Activated T-helper 9 cell treated with anti-CD3 and anti-CD28 coated beads, Interleukin-2, amount 50 U/mL, for 16 hours (primary cell): Measurements from ENCODE around the gene GDPGP1.
"Not testable (repeated sequence)": the region's sequence is repeated elsewhere in the genome, so short reads cannot be mapped to it uniquely, and the experiment has no call there.

Experiments used
- DNase-seq: peaks from one replicate; pipeline ENCODE4 v3.0.0-alpha.2; 2020; ENCODE audit warnings: low read depth

Gene GDPGP1

DNA sequence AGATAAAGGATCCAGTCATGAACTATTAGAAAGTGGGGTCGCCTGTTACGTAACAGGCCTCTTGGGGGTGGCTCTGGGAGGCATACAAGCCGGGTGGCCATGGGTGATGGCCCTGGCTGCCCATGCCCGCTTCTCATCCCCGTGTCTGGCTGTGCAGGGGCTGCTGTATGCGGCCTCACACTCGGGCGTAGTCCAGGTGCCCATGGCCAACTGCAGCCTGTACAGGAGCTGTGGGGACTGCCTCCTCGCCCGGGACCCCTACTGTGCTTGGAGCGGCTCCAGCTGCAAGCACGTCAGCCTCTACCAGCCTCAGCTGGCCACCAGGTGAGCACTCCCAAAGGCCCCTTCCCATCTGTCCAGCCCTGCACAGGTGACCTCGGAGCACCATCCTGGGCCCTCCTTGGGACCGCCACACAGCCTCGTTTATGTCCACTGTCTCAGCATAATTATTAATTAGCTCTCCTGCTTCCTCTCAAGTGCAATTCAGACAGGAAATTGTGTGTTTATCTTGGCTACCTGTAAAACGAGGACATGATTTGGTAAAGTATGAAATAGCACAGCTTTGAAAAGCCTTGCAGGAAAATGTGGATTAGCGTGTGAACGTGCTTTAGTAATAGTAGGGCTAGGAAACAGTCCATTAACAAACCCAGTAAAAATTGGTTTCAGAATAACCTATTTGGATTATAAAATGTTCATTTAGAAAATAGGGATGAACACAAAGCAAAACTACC is 8.3 kb upstream of the GDPGP1 start:
- DNase-seq: no peak

- no peak for DNase-seq
Measured at GRCh38 chr15:90227336-90227735, 6.7 kb upstream of the GDPGP1 start.

- DNase-seq: no peak
Measured at GRCh38 chr15:90227816-90228772, 5.9 kb upstream of the GDPGP1 start.

GRCh38 chr15:90228960-90229359 is 5.0 kb upstream of the GDPGP1 start:
- DNase-seq: no peak

DNA sequence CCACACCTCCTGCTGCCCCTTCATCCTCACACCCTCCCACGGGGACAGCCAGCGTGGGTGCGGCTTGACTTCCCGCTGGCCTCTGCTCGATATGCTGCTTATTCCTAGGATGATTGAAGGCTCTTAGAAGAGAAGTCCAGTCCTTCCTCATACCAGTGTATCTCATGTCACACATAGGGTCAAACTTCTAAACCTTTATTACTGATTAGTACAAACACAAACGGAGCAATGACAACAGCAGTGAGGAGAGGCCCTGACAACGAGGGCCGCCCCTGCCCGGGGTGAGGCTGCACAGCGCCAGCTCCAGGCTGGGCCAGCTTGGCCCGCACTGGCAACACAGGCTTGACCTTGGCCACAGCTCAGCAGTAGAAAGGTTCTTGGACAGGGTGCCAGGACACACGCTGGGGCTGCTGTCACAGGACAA is 3.9 kb upstream of the GDPGP1 start:
- no peak for DNase-seq

DNA sequence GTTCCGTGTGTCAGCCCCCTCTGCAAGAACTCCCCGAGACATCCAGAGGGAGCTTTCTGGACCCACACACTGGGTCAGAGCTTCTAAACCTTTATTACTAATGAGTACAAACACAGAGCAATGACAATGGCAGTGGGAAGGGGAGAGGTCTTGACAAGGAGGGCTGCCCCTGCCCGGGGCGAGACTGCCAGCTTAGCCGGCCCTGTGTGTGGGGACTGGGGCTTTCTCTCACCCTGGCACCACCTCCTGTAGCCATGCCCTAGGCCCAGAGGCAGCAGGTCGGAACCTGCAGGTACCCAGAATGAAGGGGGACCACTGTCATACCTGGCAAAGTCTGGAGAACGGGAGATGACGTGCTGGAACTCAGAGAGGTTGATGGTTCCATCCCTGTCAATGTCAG is 3.4 kb upstream of the GDPGP1 start:
- DNase-seq: no peak

DNA sequence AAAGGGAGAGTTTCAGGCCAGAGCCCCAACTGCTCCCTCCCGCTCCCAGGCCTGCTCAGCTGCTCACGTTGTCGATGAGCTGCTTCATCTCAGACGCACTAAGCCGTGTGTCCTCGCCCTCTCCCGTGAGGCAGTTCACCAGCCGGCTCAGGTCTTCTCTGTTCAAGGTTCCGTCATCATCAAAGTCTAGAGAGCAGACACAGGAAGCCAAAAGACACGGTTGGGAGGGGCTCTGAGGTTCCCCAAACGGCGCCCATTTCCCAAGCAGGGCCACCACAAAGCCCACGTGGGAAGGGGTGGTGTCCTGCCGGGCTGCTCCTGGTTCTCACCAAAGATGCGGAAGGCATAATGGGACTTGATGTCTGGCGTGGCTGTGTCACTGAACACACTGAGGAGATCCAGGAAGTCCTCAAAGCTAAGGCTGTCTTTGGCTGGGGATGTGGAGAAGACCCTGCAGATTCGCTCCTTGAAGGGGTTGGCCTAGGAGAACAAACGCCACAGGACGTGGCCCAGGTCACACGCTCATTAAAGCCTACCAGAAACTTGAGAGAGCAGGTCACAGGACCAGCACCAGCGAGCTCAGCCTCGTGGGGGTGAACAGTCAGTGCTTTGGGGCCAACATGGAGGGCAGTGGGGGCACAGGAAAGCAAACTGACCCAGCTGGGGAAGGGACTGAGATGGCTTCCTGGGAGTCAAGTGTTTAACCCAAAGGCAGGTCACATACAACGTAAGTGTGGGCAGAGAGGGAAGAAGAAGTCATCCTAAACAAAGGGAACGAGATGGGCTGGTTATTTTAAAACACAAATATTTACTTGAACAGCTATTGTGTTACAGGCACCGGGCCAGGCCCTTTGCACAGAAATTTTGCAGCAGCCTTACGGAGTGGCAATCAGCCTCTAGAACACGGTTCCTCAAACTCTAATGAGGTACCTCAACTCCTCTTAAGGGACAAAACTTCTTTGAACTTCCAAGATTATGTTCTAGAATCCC is 2.7 kb upstream of the GDPGP1 start:
- peak; percentile 57 for DNase-seq

GRCh38 chr15:90232196-90232595 is 1.8 kb upstream of the GDPGP1 start:
- no peak for DNase-seq

GRCh38 chr15:90232941-90233386 is 1.0 kb upstream of the GDPGP1 start:
- no peak for DNase-seq

GRCh38 chr15:90233387-90234095 is 468 bp upstream of the GDPGP1 start, which contains the start of gene CIB1:
TSS of gene CIB1 (minus strand) at chr15:90233941. CDS start at chr15:90233885, 56 bp downstream.
- DNase-seq: peak; percentile 96

DNA sequence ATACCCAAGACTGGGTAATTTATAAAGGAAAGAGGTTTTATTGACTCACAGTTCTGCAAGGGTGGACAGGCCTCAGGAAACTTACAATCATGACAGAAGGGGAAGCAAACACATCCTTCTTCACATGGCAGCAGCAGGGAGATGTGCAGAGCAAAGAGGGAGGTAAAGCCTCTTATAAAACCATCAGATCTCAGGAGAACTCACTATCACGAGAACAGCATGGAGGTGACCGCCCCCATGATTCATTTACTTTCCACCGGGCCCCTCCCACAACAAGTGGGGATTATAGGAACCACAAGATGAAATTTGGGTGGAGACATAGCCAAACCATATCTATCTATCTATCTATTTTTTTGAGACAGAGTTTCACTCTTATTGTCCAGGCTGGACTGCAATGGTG is 5.4 kb downstream of the GDPGP1 start:
- no peak for DNase-seq

GRCh38 chr15:90240856-90241255 is 6.8 kb downstream of the GDPGP1 start:
- no peak for DNase-seq

DNA sequence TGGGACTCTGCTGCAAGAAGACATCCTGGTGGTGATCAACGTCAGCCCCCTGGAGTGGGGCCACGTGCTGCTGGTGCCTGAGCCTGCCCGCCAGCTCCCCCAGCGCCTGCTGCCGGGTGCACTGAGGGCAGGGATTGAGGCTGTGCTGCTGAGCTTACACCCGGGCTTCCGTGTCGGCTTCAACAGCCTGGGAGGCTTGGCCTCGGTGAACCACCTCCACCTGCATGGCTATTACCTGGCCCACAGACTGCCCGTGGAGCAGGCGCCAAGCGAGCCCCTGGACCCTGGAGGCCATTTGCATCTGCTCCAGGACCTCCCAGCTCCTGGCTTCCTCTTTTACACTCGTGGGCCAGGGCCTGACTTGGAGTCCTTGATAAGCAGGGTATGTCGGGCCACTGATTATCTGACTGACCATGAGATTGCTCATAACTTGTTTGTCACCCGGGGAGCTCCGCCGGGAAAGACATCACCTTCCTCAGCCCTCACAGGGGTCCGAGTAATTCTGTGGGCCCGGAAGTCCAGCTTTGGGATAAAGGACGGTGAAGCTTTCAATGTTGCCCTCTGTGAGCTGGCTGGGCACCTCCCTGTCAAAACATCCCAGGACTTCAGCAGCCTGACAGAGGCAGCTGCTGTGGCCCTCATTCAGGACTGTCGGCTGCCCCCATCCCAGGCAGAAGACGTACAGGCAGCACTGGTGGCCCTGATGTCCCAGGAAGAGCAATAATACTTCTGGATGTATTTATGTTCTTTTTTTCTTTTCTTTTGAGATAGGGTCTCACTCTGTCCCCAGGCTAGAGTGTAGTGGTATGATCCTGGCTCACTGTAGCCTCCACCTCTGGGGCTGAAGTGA is 7.6 kb downstream of the GDPGP1 start:
- no peak for DNase-seq

DNA sequence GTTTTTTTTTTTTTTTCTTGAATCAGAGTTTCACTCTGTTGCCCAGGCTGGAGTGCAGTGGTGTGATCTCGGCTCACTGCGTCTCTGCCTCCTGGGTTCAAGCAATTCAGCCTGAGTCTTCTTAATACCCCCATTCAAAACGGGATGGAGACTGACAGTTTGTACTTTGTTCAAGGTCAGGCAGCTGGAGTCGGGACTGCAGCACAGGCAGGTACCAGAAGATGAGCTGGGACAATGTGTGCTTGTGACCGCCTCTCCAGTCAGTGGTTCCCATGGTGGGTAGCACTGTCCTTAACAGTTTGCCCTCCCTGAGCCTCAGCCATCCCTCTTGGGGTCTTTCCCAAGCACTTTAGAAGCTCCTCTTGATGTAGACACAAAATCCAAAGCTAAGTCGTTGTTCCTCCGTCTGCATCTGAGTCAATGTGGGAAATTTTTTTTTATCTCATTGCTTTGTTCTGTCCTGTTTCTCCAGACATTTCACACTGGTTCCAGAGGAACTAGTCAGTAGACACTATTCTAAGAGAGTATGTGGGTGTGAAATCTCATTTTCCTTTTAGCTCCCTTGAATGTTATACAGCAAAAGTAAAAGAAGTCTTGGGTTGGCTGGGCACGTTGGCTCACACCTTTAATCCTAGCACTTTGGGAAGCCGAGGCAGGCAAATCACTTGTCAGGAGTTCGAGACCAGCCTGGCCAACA is 10.1 kb downstream of the GDPGP1 start:
- no peak for DNase-seq

GRCh38 chr15:90248789-90249202 is 14.8 kb downstream of the GDPGP1 start:
- no peak for DNase-seq

DNA sequence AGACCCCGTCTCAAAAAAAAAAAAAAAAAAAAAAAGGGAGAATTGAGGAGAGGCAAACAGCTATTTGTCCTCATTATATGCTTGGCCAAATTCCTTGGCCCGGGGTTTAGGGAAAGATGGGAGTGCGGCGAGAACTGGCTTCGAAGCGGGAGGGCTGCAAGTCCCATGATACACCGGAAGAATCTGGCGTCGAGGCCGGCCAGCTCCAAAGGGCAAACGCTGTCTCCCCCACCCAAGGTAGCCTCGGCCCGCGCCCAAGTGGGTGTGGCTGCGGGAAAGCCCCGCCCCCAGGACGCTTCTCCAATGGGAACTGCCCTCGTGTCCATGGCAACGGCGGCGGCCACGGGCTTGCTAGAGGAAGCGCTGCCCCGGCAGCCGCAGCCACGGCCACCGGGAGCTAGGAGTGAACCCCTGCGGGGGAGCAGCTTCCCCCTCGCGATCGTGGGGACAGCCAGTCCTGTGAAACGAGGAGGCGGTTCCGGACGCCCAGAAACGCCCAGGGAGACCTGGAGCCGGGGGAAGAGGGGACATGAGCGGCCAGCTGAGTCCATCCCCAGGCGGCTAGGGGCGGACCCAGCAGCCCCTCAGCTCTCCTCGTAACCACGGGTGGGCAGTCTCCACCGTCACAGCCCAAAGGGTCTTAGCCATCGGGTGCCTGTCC is 15.3 kb downstream of the GDPGP1 start, which contains the start of gene TTLL13:
Gene TTLL13, plus strand, starts transcription at position 354 of the 661 bp plus-strand sequence. CDS start 1,075 bp downstream, outside the sequence.
- DNase-seq: peak; percentile 60

- no peak for DNase-seq
Measured at GRCh38 chr15:90257776-90258175, 23.8 kb downstream of the GDPGP1 start.

DNA sequence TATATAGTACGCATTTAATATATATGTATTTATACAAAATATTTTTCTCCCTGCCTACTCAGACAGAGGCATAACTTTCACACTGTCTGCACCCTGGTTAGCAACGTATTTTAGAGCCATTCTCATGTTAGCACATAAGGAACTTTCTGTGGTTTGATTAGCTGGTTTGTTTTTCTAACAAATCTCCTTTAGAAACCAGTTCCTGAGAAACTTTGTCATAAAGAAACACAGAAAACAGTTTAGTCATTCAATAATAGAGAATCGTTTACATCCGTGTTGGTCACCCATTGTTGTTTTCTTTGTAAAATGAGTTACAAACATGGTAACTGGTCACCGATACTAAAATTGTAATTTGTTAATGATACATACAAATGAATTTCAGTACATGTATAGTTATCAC is 25.5 kb downstream of the GDPGP1 start:
- no peak for DNase-seq

GRCh38 chr15:90260731-90261130 is 26.7 kb downstream of the GDPGP1 start:
- not testable (repeated sequence) for DNase-seq
